Ramos (cell line): Measurements from ENCODE around the gene FAM227B.
"Not testable (repeated sequence)": the region's sequence is repeated elsewhere in the genome, so short reads cannot be mapped to it uniquely, and the experiment has no call there.

Source experiments
- in situ Hi-C: fragments of 300-500 bp; cut with MboI; formaldehyde crosslinking; loops from one replicate; pipeline ENCODE4 v1.14.3; 2022; ENCODE audit warnings: low sequenced_read_pairs; ENCODE audit not compliant: unreplicated experiment

FAM227B gene

GRCh38 chr15:49495993-49496753 lies 124.4 kb downstream of the FAM227B start:
- in situ Hi-C loops = no loop called here

GRCh38 chr15:49494842-49495241 lies 125.8 kb downstream of the FAM227B start:
- in situ Hi-C loops = no loop called here

GRCh38 chr15:49492830-49493229 lies 127.8 kb downstream of the FAM227B start:
- in situ Hi-C loops = no loop called here

- in situ Hi-C loops = no loop called here
Measured at GRCh38 chr15:49492151-49492550, 128.5 kb downstream of the FAM227B start.

GRCh38 chr15:49490966-49491365 lies 129.7 kb downstream of the FAM227B start:
- in situ Hi-C loops = no loop called here

- in situ Hi-C loops = not testable (repeated sequence)
Measured at GRCh38 chr15:49485401-49485800, 135.2 kb downstream of the FAM227B start.

- in situ Hi-C loops = not testable (repeated sequence)
Measured at GRCh38 chr15:49478982-49479381, 141.6 kb downstream of the FAM227B start.

- in situ Hi-C loops = not testable (repeated sequence)
Measured at GRCh38 chr15:49478021-49478420, 142.6 kb downstream of the FAM227B start.

- in situ Hi-C loops = no loop called here
Measured at GRCh38 chr15:49473031-49473430, 147.6 kb downstream of the FAM227B start.

- in situ Hi-C loops = no loop called here
Measured at GRCh38 chr15:49472338-49472737, 148.3 kb downstream of the FAM227B start.

- in situ Hi-C loops = no loop called here
Measured at GRCh38 chr15:49471733-49472132, 148.9 kb downstream of the FAM227B start.

- in situ Hi-C loops = not testable (repeated sequence)
Measured at GRCh38 chr15:49471248-49471647, 149.4 kb downstream of the FAM227B start.

GRCh38 chr15:49468481-49468839 lies 152.2 kb downstream of the FAM227B start:
- in situ Hi-C loops = no loop called here

- in situ Hi-C loops = no loop called here
Measured at GRCh38 chr15:49467746-49468480, 152.7 kb downstream of the FAM227B start.

- in situ Hi-C loops = no loop called here
Measured at GRCh38 chr15:49466119-49466518, 154.5 kb downstream of the FAM227B start.

- in situ Hi-C loops = no loop called here
Measured at GRCh38 chr15:49464522-49464921, 156.1 kb downstream of the FAM227B start.

GRCh38 chr15:49462232-49462844 lies 158.3 kb downstream of the FAM227B start:
- in situ Hi-C loops = no loop called here

- in situ Hi-C loops = no loop called here
Measured at GRCh38 chr15:49460411-49460941, 160.1 kb downstream of the FAM227B start.

- in situ Hi-C loops = no loop called here
Measured at GRCh38 chr15:49458145-49458544, 162.5 kb downstream of the FAM227B start.

GRCh38 chr15:49456166-49456565 lies 164.5 kb downstream of the FAM227B start:
- in situ Hi-C loops = no loop called here

GRCh38 chr15:49452595-49452994 lies 168.0 kb downstream of the FAM227B start:
- in situ Hi-C loops = no loop called here
